Activated CD8-positive, alpha-beta memory T cell treated with anti-CD3 and anti-CD28 coated beads for 1 hour (primary cell): Measurements from ENCODE around the gene RTKN.
"Not testable (repeated sequence)": the region's sequence is repeated elsewhere in the genome, so short reads cannot be mapped to it uniquely, and the experiment has no call there.

Experiments
- DNase-seq, 2 donors: peaks; one replicate each; pipeline ENCODE4 v3.0.0-alpha.2; 2020; ENCODE audit warnings: low read depth in 1 of 2; ENCODE audit errors: extremely low read depth in 1 of 2

The RTKN gene

DNA sequence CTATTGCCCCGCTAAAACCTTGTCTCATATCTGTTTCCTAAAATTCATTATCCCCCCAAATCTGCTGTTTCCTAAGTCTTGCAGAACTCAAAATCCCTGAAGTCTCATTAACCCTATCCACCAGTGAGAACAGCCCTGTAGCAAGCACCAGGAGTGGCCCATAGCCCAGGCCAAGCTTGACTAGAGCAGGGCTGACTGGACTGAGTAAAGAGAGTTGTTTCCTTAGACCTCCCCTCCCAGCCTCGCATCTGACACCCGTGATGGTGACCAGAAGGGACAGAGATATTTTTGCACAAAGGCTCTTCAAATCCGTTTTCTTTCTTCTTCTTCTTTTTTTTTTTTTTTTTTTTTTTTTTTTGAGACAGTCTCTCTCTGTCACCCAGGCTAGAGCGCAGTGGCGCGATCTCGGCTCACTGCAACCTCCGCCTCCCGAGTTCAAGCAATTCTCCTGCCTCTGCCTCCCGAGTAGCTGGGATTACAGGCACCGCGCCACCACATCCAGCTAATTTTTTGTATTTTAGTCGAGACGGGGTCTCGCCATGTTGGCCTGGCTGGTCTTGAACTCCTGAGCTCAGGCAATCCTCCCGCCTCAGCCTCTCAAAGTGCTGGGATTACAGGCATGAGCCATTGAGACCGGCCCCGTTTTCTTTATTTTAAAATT, 21.2 kb downstream of the RTKN start:
- not testable (repeated sequence) for DNase-seq

DNA sequence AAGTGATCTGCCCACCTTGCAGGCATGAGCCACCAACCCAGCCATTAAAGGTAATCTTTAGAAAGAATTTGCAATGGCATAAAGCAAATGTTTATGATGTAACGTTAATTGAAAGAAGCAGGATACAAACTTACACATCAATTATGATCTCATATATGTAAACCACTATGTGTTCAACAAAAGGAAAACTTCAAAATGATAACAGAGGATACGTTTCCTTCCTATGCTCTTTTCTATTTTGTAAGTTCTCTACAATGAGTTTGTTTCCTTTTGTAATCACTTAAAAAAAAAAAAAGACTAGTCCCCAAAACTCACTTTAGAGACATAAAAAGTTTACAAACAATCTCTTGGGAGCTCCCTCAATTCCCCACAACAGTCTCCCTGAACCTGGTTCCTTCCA, 21.7 kb downstream of the RTKN start:
- no peak for DNase-seq

- DNase-seq: no peak
Observed at GRCh38 chr2:74419345-74419744, 22.4 kb downstream of the RTKN start.

DNA sequence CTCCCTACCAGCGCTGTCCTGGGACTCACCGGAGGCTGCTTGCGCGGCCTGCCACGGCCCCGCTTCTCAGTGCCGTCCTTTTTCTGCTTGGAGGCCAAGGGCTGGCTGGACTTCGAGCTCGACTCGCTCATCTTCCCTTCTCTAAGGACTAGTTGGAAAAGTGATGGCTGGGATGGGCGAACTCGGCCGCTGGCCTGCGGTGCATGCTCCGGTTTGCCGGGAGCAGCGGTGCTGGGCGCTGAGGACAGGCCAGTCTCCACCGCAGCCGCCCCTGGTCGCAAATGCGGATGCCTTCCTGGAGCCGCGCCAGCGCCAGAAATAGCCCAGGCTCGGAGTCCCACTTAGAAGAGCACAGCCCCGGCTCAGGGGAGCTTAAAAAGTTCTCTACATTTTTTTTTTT, 23.4 kb downstream of the RTKN start:
- DNase-seq: no peak

DNA sequence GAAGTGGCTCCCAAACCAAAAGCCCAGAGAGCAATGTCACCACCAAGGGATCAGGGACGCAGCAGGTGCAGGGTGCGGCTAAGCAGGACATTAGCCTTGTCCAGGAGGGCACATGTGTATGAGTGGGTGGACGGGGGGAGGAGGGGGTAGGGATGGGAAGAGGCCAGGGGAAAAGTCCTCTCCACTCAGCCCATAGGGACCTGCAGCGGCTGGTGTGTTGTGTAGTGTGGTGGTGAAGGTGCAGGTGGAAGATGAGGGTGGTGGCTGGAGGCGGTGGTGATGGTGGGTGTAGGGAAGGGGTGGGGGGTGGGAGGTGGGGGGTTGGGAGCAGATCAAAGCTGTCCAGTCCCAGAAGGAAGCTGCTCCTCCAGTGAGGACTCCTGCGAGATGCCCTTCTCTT, 24.0 kb downstream of the RTKN start:
- no peak for DNase-seq

DNA sequence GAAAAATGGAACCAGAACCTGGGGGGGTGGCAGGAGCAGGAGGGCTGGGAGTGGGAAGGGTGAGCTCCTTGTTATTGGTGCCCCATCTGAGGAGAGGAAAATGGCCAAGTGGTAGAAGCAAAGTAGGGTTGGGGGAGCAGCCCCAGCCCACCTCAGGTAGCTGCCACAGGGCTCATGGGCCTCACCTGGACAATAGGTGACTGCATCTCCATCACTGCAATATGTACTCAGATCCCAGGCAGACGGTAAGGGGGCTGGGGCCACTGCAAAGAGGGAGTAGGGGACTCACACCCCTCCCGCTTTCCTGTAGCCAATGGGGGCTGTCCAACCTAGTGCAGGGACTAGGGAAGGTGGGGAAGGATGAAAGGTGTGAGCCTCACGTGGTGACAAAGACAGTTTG, 24.5 kb downstream of the RTKN start:
- DNase-seq: no peak

GRCh38 chr2:74416778-74417177, 25.0 kb downstream of the RTKN start:
- no peak for DNase-seq

GRCh38 chr2:74415762-74416395, 25.9 kb downstream of the RTKN start:
- no peak for DNase-seq

DNA sequence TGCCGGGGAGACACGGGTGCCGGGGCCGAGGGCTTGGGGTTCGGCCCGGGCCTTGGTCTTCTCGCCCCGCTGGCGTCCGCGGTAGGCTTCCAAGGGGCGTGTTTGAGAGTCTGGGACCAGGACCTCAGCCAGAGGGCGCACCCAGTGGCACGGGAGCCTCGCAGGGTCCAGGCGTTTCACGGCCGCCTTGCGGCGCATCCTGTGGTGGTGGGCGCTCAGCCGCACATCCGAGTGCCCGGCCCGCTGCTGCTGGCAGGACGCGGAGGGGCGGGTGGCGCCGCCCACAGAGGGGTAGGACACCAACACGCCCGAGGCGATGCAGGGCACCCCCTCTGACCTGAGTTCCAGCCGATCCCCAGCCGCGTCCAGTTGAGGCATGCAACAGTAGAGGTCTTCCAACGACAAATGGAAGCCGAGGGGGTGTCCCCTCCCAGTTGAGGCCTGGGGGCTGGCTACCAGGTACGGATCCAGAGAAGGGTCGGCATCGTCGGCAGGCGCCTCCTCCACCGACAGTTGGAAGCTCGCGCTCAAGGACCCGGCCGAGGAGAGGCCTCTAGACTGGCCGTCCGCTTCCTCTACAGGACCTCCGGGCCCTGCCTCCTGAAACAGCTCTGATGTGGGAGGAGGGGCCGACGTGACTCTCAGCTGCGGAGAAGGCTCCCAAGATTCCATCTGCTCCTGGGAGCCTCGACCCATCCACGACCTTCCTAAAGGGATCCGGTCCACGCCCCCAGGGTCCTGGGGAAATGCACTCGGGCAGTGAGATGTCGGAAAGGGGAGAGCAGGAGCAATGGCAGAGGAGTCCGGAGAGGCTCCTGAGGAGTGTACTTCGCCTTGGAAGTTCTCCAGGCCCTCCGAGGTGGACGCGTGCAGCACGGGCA, 26.6 kb downstream of the RTKN start:
- no peak for DNase-seq

GRCh38 chr2:74414441-74414840, 27.3 kb downstream of the RTKN start:
- no peak for DNase-seq

- DNase-seq: no peak
Observed at GRCh38 chr2:74413001-74413698, 28.6 kb downstream of the RTKN start.

DNA sequence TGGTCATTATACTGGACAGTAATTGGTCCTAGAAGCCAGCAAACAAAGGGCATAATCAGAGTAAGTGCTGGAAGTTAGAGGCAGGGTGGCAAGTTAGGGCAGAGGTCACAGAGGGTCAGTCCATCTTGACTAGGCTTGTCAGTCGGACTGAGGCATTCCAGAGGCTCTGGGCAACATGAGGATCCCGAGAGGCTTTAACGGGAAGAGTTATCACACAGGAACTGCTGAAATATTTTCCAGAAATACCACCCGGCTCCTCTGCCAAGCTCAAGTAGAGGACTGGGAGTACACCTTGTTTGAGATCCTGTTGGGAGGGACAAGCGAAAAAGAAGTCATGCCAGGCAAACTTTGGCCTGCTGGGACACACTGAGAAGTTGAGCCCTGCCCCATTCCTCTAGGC, 34.1 kb downstream of the RTKN start:
- no peak for DNase-seq

DNA sequence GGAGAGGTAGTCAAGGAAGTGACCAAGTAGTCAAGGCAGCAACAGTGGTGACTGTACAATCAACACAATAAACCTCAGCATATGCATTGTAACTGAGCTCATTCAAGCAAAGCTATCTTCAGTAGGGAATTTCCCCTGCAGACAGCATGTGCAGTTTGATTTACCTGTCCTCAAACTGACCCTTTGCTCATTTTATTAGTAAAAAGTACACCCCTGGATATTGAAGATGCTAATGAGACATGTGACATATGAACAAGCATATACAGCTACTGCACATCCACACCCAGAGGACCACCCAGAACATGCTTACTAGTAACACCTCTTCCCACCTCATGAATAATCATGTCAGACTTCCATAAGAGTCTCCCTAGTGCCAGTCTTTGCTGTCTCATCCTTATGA, 35.7 kb downstream of the RTKN start:
- no peak for DNase-seq

GRCh38 chr2:74401891-74402290, 39.8 kb downstream of the RTKN start:
- no peak for DNase-seq

- no peak for DNase-seq
Observed at GRCh38 chr2:74399785-74400184, 42.0 kb downstream of the RTKN start.

DNA sequence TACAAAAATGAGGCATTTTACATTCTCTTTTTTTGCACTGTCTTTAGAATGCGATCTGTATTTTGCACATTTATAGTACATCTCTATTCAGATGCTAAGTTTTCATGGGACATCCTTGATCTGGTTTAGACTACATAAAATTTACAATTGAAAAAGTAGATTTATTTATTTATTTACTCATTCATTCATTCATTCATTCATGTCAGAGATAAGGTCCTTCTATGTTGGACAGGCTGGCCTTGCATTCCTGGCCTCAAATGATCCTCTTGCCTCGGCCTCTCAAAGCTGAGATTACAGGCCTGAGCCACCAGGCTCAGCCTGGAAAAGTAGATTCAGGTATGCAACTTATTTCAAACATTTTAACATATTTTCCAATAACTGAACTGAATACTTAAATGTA, 45.6 kb downstream of the RTKN start:
- DNase-seq: no peak

GRCh38 chr2:74393525-74393924, 48.2 kb downstream of the RTKN start:
- no peak for DNase-seq

GRCh38 chr2:74392449-74392743, 49.3 kb downstream of the RTKN start:
- no peak for DNase-seq

GRCh38 chr2:74391580-74392448, 49.9 kb downstream of the RTKN start:
- DNase-seq: peak; percentile 91 to 95

DNA sequence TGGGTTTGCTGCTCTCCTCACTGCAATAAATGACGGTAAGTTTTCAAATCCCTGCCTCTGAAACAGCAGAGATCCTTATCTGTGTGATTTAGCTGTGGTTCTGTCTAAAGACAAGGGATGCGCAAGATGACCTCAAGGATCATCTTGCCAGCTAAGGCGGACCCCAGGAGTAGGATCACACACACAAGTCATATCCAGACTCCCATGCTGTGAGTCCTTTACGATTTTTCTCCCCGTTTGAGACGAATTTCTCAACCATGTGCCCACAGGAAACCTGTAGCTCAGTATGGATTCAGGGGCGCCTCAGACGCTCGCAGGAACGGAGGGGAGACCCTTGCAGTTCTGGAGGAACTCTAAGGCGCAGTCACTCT, 50.5 kb downstream of the RTKN start:
- DNase-seq: no peak

- DNase-seq: no peak
Observed at GRCh38 chr2:74390606-74391005, 51.1 kb downstream of the RTKN start.
